ENCODE measurements around the gene TECTA.

The TECTA gene

DNA sequence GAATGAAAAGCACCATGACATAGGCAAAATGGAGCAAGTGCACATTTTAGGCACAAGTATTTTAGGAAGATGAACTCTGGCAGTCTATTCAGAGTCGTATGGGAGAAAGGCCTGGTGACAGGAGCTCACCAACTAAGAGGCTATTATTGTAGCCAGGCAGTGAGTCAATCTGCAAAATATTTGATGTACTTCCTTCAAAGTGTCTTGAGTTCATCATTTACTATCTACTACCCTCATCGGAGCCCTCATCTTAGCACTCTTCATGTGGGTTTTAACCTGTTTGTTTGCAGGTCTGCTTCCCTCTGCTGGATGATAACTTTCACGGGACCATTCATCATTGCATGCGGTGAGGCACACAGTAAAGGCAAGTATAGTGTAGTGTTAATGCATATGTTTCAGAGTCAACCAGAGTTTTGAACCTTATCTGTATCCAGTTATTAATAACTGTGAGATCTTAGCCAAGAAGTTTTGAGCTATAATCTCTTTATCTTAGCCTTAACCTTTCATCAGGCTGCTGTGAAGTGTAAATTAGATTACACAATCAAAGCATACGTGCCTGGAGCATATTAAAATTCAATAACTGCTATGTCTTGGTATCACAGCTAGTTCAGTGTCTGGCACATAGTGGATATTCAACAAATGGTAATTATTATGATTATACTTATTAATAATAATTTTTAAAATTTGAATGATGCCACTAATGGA, 120.6 kb downstream of the TECTA start:
- TF ChIP-seq, protein P1, sequence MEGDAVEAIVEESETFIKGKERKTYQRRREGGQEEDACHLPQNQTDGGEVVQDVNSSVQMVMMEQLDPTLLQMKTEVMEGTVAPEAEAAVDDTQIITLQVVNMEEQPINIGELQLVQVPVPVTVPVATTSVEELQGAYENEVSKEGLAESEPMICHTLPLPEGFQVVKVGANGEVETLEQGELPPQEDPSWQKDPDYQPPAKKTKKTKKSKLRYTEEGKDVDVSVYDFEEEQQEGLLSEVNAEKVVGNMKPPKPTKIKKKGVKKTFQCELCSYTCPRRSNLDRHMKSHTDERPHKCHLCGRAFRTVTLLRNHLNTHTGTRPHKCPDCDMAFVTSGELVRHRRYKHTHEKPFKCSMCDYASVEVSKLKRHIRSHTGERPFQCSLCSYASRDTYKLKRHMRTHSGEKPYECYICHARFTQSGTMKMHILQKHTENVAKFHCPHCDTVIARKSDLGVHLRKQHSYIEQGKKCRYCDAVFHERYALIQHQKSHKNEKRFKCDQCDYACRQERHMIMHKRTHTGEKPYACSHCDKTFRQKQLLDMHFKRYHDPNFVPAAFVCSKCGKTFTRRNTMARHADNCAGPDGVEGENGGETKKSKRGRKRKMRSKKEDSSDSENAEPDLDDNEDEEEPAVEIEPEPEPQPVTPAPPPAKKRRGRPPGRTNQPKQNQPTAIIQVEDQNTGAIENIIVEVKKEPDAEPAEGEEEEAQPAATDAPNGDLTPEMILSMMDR (IDR thresholded peaks at IDR 0.05; ENCODE audit: extremely low read depth, missing control alignments): no peak
- DNase-seq (ENCODE audit: low spot score): no peak

DNA sequence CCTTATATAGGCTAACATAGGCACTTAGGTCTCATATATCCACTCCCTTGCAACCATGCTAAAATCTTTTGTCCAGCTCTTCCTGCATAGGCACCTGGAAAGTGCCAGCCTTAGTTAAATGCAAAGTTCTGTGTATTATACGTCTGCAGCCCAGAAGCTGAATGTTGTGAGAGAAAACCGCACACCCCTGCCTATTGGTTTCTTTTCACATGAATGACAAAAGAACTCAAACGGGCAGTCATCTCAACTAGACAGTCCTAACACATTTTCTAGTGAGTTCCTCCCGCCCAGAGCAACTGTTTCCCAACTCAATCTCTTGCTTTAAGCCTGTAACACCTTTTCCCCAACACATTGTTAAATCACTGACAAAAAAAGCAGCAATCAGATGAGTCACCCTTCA, 122.1 kb downstream of the TECTA start:
- TF ChIP-seq, protein P1 (IDR thresholded peaks at IDR 0.05; ENCODE audit: extremely low read depth, missing control alignments): no peak
- no peak for DNase-seq (ENCODE audit: low spot score)

DNA sequence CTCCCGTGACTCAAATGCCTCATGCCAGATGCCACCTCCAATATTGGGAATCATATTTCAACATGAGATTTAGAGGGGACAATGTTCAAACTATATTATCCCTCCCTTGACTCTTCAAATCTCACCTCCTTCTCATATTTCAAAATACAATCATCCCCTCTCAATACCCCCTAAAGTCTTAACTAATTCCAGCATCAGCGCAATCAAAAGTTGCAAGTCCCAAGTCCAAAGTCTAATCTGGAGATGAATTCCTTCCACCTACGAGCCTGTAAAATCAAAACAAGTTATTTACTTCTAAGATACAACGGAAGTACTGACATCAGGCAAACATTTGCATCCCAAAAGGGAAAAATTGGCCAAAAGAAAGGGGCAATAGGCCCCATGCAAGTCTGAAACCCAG, 124.3 kb downstream of the TECTA start:
- no peak for DNase-seq (ENCODE audit: low spot score)
- TF ChIP-seq, protein P1 (IDR thresholded peaks at IDR 0.05; ENCODE audit: extremely low read depth, missing control alignments): no peak

DNA sequence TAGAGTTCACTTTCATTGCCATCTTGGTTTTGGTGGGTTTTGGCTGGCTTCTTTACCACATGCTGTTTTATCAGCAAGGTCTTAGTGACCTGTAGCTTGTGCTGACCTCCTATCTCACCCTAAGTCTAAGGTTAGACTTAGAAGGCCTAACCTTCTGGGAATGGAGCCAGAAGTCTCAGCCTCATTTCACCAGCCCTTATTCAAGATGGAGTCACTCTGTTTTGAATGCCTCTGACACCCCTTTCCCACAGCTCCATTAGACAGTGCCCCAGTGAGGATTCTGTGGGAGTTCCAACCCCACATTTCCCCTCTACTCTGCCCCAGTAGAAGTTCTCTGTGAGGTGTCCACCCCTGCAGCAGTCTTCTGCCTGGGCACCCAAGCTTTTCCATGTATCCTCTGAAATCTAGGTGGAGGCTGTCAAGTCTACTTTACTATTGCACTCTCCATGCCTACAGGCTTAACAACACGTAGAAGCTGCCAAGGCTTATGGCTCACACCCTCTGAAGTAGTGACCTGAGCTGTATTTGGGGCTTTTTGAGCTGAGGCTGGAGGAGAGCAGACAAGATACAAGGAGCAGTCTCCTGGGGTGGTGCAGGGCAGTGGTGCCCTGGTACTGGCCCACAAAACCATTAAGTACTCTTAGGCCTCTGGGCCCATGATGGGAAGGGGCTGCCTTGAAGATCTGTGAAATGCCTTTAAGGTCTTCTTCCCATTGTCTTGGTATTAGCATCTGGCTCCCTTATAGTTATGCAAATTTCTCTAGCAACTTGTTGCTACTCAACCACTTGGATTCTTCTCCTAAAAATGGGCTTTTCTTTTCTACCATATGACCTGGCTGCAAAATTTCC, 125.6 kb downstream of the TECTA start:
- DNase-seq (ENCODE audit: low spot score): no peak
- TF ChIP-seq, protein P1 (IDR thresholded peaks at IDR 0.05; ENCODE audit: extremely low read depth, missing control alignments): no peak

DNA sequence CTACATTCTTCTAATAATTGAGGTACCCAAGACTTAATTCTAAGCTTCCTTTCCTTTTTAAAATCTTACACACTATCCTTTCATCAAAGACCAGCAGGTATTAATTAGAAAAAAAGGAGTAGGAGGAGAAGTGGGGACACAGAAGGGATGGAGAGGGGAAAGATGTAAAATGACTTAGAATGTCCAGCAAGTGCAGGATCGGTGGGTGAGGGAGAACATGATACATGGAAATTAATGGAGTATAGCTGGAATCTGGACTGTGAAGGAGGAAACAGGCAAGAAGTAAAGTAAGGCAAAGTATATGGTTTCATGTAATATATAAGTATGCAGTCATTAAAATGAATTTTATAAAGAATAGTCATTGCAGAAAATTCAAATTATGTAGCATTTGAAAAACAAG, 127.8 kb downstream of the TECTA start:
- TF ChIP-seq, protein P1 (IDR thresholded peaks at IDR 0.05; ENCODE audit: extremely low read depth, missing control alignments): no peak
- DNase-seq (ENCODE audit: low spot score): no peak

DNA sequence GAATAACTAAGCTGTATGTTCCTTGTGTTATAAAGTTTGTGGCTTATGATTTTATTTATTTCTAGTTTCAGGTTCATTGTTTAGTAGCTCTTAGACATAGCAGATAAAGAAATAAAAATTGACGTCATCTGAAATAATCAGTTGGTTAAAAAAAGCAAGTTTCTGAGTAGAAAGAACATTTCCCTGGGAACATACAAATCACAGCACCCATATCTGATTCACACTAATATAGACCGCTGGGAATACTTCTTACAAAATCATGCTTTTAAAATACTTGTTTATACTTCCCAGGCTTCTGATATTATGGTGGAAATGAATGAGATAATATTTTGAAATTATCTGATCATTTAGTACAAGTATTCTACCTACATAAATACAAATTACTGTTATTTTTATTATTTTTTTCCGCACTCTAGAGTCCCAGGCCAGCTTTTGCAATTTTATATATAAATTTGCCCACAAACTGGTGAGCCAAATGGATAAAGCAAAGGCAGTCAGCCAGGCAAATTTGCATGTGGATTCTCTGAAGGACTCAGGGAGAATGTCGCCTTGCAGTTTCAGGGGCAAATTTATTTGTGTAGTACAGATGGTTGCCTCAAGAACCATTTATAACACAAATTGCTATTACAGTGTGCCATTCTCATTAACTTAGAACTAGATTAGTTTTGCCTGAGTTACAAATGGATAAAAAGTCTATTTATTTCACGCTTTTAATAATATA, 128.6 kb downstream of the TECTA start:
- TF ChIP-seq, protein P1 (IDR thresholded peaks at IDR 0.05; ENCODE audit: extremely low read depth, missing control alignments): no peak
- DNase-seq (ENCODE audit: low spot score): no peak

Data from GM20000 (cell line).